MM.1S (cell line): ENCODE data around the gene CYSTM1.

Experiments
- DNase-seq: peaks from one replicate; pipeline ENCODE4 v3.0.0-alpha.2; 2015
- H2AFZ ChIP-seq: fragments of 300-600 bp; sonication (generic); 2 replicates; pipeline ENCODE4 v1.6.0; 2016; ENCODE audit warnings: antibody characterized with exemption, low read length
- H3F3A ChIP-seq: fragments of 300-600 bp; sonication (generic); 2 replicates; pipeline ENCODE4 v1.6.1; 2016; ENCODE audit warnings: mild to moderate bottlenecking, antibody characterized with exemption, low read length, moderate library complexity, mixed read lengths; ENCODE audit not compliant: insufficient read depth
- H3K27ac ChIP-seq: fragments of 300-600 bp; sonication (generic); 2 replicates; pipeline ENCODE4 v1.5.1; 2016; ENCODE audit warnings: mild to moderate bottlenecking, low read length
- H3K27me3 ChIP-seq: fragments of 300-600 bp; sonication (generic); replicated peaks from 2 replicates; pipeline ENCODE4 v1.6.0; 2016; ENCODE audit warnings: low read length; ENCODE audit not compliant: insufficient read depth
- H3K36me3 ChIP-seq: fragments of 300-600 bp; sonication (generic); replicated peaks from 2 replicates; pipeline ENCODE4 v1.6.1; 2016; ENCODE audit warnings: mild to moderate bottlenecking, low read length, mixed read lengths; ENCODE audit not compliant: insufficient read depth
- H3K4me1 ChIP-seq: fragments of 300-600 bp; sonication (generic); 2 replicates; pipeline ENCODE4 v1.6.1; 2016; ENCODE audit warnings: low read length, mixed read lengths
- H3K4me2 ChIP-seq: fragments of 300-600 bp; sonication (generic); 2 replicates; pipeline ENCODE4 v1.6.0; 2016; ENCODE audit warnings: low read depth, low read length
- H3K4me3 ChIP-seq: fragments of 300-600 bp; sonication (generic); 2 replicates; pipeline ENCODE4 v1.5.1; 2016; ENCODE audit warnings: low read length, mixed read lengths
- H3K79me2 ChIP-seq: fragments of 300-600 bp; sonication (generic); 2 replicates; pipeline ENCODE4 v1.6.1; 2016; ENCODE audit warnings: mixed run types, low read length, mixed read lengths
- H3K9ac ChIP-seq: fragments of 300-600 bp; sonication (generic); 2 replicates; pipeline ENCODE4 v1.6.1; 2016; ENCODE audit warnings: low read length, mixed read lengths
- H3K9me2 ChIP-seq: fragments of 300-600 bp; sonication (generic); replicated peaks from 2 replicates; pipeline ENCODE4 v1.6.1; 2016; ENCODE audit warnings: mild to moderate bottlenecking, low read length, mixed read lengths; ENCODE audit not compliant: insufficient read depth
- H3K9me3 ChIP-seq: fragments of 300-600 bp; sonication (generic); replicated peaks from 2 replicates; pipeline ENCODE4 v1.6.1; 2016; ENCODE audit warnings: mild to moderate bottlenecking, low read length, mixed read lengths; ENCODE audit not compliant: insufficient read depth
- H4K20me1 ChIP-seq: fragments of 300-600 bp; sonication (generic); 2 replicates; pipeline ENCODE4 v1.6.1; 2016; ENCODE audit warnings: mild to moderate bottlenecking, low read length, moderate library complexity, mixed read lengths; ENCODE audit not compliant: insufficient read depth
- EZH2 ChIP-seq: fragments of 300-600 bp; sonication (generic); optimal IDR thresholded peaks from 2 replicates; pipeline ENCODE3; 2017; ENCODE audit warnings: low read depth, mild to moderate bottlenecking, antibody characterized with exemption, low read length, mixed read lengths
- EZH2phosphoT487 ChIP-seq: fragments of 300-600 bp; sonication (generic); IDR thresholded peaks from 2 replicates; pipeline ENCODE4 v1.6.1; 2018; ENCODE audit warnings: antibody characterized with exemption, low read length
- TF ChIP-seq, protein P1 (sequence below): fragments of 300-600 bp; sonication (generic); IDR thresholded peaks from 2 replicates; pipeline ENCODE4 v1.5.1; 2016; ENCODE audit warnings: antibody characterized with exemption, low read length, mixed read lengths

The CYSTM1 gene

GRCh38 chr5:140166911-140167310, 8.1 kb upstream of the CYSTM1 start:
- no peaks in the 10 kb centered on the region for H3K79me2 ChIP-seq
- H4K20me1 ChIP-seq, result no peaks in the 10 kb centered on the region
- no peak overlapping the region for H3K27ac ChIP-seq
- DNase-seq, result no peak
- H3K4me2 ChIP-seq, result no peak overlapping the region
- no peaks in the 10 kb centered on the region for H3K9me3 ChIP-seq
- no peaks in the 10 kb centered on the region for H3K27me3 ChIP-seq
- H3K9ac ChIP-seq, result no peak overlapping the region
- no peak overlapping the region for H3K4me3 ChIP-seq
- no peak overlapping the region for H2AFZ ChIP-seq
- no peaks in the 10 kb centered on the region for H3K36me3 ChIP-seq
- no peak for TF ChIP-seq EZH2
- TF ChIP-seq, protein P1, sequence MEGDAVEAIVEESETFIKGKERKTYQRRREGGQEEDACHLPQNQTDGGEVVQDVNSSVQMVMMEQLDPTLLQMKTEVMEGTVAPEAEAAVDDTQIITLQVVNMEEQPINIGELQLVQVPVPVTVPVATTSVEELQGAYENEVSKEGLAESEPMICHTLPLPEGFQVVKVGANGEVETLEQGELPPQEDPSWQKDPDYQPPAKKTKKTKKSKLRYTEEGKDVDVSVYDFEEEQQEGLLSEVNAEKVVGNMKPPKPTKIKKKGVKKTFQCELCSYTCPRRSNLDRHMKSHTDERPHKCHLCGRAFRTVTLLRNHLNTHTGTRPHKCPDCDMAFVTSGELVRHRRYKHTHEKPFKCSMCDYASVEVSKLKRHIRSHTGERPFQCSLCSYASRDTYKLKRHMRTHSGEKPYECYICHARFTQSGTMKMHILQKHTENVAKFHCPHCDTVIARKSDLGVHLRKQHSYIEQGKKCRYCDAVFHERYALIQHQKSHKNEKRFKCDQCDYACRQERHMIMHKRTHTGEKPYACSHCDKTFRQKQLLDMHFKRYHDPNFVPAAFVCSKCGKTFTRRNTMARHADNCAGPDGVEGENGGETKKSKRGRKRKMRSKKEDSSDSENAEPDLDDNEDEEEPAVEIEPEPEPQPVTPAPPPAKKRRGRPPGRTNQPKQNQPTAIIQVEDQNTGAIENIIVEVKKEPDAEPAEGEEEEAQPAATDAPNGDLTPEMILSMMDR, result no peak
- TF ChIP-seq EZH2phosphoT487, result no peak
- H3F3A ChIP-seq, result no peaks in the 10 kb centered on the region
- peaks cover 21% of the 10 kb centered on the region for H3K4me1 ChIP-seq
- no peaks in the 10 kb centered on the region for H3K9me2 ChIP-seq

DNA sequence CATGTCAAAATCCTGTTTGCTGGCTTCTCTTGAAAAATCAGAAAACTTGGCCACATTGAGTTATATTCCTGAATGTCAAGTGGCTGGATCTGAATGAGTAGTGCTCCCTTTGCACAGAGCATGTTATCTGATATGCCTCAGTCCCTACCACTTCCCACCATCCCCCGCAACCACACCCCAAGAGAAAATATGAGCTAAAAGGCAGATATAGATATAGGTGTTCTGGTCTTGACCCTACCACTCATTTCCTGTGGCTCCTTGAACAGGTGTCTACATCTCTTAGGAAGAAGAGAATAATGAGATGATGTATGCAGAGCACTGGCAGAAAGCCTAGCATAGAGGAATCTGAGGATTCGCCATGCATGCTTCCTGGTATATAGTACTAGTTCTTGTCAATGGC, 6.6 kb upstream of the CYSTM1 start:
- no peaks in the 10 kb centered on the region for H3K9me3 ChIP-seq
- TF ChIP-seq, protein P1, result no peak
- TF ChIP-seq EZH2 (no peak), EZH2phosphoT487 (no peak)
- no peaks in the 10 kb centered on the region for H3F3A ChIP-seq
- H3K27ac ChIP-seq, result no peak overlapping the region
- no peaks in the 10 kb centered on the region for H3K9me2 ChIP-seq
- H3K79me2 ChIP-seq, result no peaks in the 10 kb centered on the region
- H2AFZ ChIP-seq, result no peak overlapping the region
- H3K4me3 ChIP-seq, result no peak overlapping the region
- no peak overlapping the region for H3K4me2 ChIP-seq
- no peaks in the 10 kb centered on the region for H3K27me3 ChIP-seq
- H4K20me1 ChIP-seq, result no peaks in the 10 kb centered on the region
- peak; percentile 43 for DNase-seq
- peaks cover 21% of the 10 kb centered on the region for H3K4me1 ChIP-seq
- H3K36me3 ChIP-seq, result no peaks in the 10 kb centered on the region
- no peak overlapping the region for H3K9ac ChIP-seq

GRCh38 chr5:140169410-140169809, 5.6 kb upstream of the CYSTM1 start:
- DNase-seq, result peak; percentile 46
- H2AFZ ChIP-seq, result no peak overlapping the region

More at GRCh38 chr5:140169410-140169809, 5.6 kb upstream of the CYSTM1 start:
- Histone ChIP-seq H3K9ac (no peak overlapping the region), H3K27ac (no peak overlapping the region), H4K20me1 (no peaks in the 10 kb centered on the region), H3K27me3 (no peaks in the 10 kb centered on the region), H3K9me3 (no peaks in the 10 kb centered on the region), H3K79me2 (no peaks in the 10 kb centered on the region), H3F3A (peaks cover 6% of the 10 kb centered on the region; the same call in 1 of the 2 replicates), H3K4me3 (no peak overlapping the region), H3K4me1 (peaks cover 28% of the 10 kb centered on the region), H3K9me2 (no peaks in the 10 kb centered on the region), H3K4me2 (peak overlapping the region; percentile 34; the same call in 1 of the 2 replicates), H3K36me3 (no peaks in the 10 kb centered on the region)
- no peak for TF ChIP-seq EZH2
- TF ChIP-seq EZH2phosphoT487, result no peak
- TF ChIP-seq, protein P1, result peak; percentile 22; the same call in 1 of the 2 replicates
